Ascending aorta (tissue), 2 donors: ENCODE data around the gene NDUFS3. TPM values are rescaled to one million over a fixed set of nuclear protein-coding genes. Genes with fewer than 3 reads are reported as not detected.
"Not testable (repeated sequence)": the region's sequence is repeated elsewhere in the genome, so short reads cannot be mapped to it uniquely, and the experiment has no call there.

Source experiments
- DNase-seq, 2 donors: peaks; one replicate each; pipeline ENCODE4 v3.0.0-alpha.2; 2019; ENCODE audit warnings: low spot score in 2 of 2
- H3K27ac ChIP-seq, 2 donors: fragments of 200-600 bp; sonication (generic); one replicate each; pipeline ENCODE4 v1.5.1; 2016 to 2017; ENCODE audit warnings: mild to moderate bottlenecking in 1 of 2
- H3K27me3 ChIP-seq: fragments of 200-600 bp; sonication (generic); one replicate; pipeline ENCODE4 v1.5.1; 2017
- H3K36me3 ChIP-seq, 2 donors: fragments of 200-600 bp; sonication (generic); one replicate each; pipeline ENCODE4 v1.5.1; 2016
- H3K4me1 ChIP-seq, 2 donors: fragments of 200-600 bp; sonication (generic); one replicate each; pipeline ENCODE4 v1.5.1; 2016 to 2017; ENCODE audit warnings: mild to moderate bottlenecking in 1 of 2
- H3K4me3 ChIP-seq, 2 donors: fragments of 200-600 bp; sonication (generic); one replicate each; pipeline ENCODE4 v1.5.1; 2016 to 2017; ENCODE audit warnings: mild to moderate bottlenecking in 1 of 2
- H3K9me3 ChIP-seq, 2 donors: fragments of 200-600 bp; sonication (generic); one replicate each; pipeline ENCODE4 v1.5.1; 2016
- intact Hi-C: fragments of 100-400 bp; cut with DNase I; formaldehyde crosslinking; loops from one replicate; pipeline ENCODE4 v1.15.1; 2023
- total RNA-seq: library from RNA; depleted of rRNA; stranded (reverse); fragments of >200 nt; gene quantifications from one replicate; pipeline ENCODE4 v1.1.0, GENCODE V29; 2016
- TF ChIP-seq, protein P1 (sequence below), 3 experiments: fragments of 200-600 bp in 2 of 3; fragments of 450-650 bp in 1 of 3; sonication (generic) in 2 of 3; IDR thresholded peaks; one replicate each; pipeline ENCODE4 v1.5.1; 2016 to 2019; ENCODE audit warnings: antibody characterized with exemption in 3 of 3, mild to moderate bottlenecking in 1 of 3, moderate library complexity in 1 of 3

The NDUFS3 gene
- total RNA-seq, result 19.9 TPM

DNA sequence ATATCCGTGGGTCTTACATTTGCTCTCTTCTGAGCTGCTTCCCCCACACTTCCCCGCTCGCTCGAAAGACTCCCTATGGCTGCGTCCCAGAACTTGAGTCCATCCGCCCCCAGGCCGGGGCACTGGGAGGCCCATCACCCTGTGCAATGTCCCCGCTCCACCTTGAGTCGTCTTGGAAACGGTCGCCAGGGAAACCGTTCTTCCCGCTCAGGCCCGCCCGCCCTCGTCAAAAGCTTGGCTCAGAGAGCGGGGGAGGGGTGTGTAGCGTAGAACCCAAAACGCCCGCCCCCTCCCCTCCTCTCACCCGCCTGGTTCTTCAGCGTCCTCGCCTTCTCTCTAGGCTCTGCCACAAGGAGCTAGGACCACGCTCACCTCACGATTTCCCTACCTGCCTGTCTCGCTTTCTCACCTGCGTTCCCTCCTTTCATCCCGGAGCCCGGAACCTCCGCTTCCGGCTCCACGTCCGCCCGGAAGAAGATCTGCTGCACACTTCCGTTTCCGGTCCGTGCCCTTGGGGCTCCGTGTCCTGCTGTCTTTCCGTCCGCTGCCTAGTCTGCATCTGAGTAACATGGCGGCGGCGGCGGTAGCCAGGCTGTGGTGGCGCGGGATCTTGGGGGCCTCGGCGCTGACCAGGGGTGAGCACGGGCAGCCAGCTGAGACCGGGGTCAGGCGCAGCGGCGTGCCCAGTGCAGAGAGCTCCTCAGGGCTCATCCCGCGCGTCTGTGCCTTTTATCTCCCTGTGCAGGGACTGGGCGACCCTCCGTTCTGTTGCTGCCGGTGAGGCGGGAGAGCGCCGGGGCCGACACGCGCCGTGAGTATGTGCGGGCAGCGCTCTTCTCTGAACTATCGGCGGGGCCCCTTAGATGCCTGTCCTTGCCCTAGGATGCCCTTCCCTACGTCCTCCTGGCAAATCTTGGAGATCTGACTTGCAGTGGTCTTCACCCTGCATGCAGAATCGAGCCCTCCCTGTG, at the start of gene NDUFS3, which contains the start of gene KBTBD4:
Gene NDUFS3 (plus strand): TSS at position 551 of the 971 bp plus-strand sequence. CDS start 18 bp downstream, at position 569.
Gene KBTBD4 (minus strand): TSS at position 447 of the 971 bp plus-strand sequence. CDS start 19 bp downstream, at position 428.
- no peaks in the 10 kb centered on the region for H3K9me3 ChIP-seq
- TF ChIP-seq, protein P1, sequence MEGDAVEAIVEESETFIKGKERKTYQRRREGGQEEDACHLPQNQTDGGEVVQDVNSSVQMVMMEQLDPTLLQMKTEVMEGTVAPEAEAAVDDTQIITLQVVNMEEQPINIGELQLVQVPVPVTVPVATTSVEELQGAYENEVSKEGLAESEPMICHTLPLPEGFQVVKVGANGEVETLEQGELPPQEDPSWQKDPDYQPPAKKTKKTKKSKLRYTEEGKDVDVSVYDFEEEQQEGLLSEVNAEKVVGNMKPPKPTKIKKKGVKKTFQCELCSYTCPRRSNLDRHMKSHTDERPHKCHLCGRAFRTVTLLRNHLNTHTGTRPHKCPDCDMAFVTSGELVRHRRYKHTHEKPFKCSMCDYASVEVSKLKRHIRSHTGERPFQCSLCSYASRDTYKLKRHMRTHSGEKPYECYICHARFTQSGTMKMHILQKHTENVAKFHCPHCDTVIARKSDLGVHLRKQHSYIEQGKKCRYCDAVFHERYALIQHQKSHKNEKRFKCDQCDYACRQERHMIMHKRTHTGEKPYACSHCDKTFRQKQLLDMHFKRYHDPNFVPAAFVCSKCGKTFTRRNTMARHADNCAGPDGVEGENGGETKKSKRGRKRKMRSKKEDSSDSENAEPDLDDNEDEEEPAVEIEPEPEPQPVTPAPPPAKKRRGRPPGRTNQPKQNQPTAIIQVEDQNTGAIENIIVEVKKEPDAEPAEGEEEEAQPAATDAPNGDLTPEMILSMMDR (IDR thresholded peaks at IDR 0.05), result no peak
- H3K27me3 ChIP-seq, result no peaks in the 10 kb centered on the region
- H3K4me3 ChIP-seq, result peak within 1 kb of the TSS; percentile 74 to 93
- intact Hi-C loops, result loop anchor here (2.0 to 5.0 kb wide), 4 partner anchors 26 to 188 kb away; partner anchors contain the start of genes CELF1, FNBP4, MTCH2 and SLC39A13
- peaks cover 44 to 51% of the 10 kb centered on the region in 2 donors for H3K36me3 ChIP-seq
- H3K27ac ChIP-seq, result peak within 1 kb of the TSS; percentile 75 to 83
- H3K4me1 ChIP-seq, result peaks cover 14 to 15% of the 10 kb centered on the region in 2 donors
- DNase-seq, result peak; percentile 57 to 92

GRCh38 chr11:47529951-47530350, 48.9 kb upstream of the NDUFS3 start:
- TF ChIP-seq, protein P1 (IDR thresholded peaks at IDR 0.05), result no peak

GRCh38 chr11:47530721-47531120, 48.2 kb upstream of the NDUFS3 start:
- H3K4me3 ChIP-seq, DNase-seq, H3K36me3 ChIP-seq, H3K27me3 ChIP-seq, intact Hi-C loops, H3K9me3 ChIP-seq: not testable (repeated sequence)
- peaks cover 12 to 34% of the 10 kb centered on the region in 2 donors for H3K4me1 ChIP-seq
- H3K27ac ChIP-seq, result peak overlapping the region in 1 of 2 donors; percentile 40

More at GRCh38 chr11:47529951-47530350, 48.9 kb upstream of the NDUFS3 start:
- no peaks in the 10 kb centered on the region for H3K27me3 ChIP-seq
- peaks cover 16 to 40% of the 10 kb centered on the region in 2 donors for H3K4me1 ChIP-seq
- intact Hi-C loops, result no loop called here
- no peak overlapping the region for H3K27ac ChIP-seq
- no peak overlapping the region for H3K4me3 ChIP-seq
- no peaks in the 10 kb centered on the region for H3K36me3 ChIP-seq
- no peaks in the 10 kb centered on the region for H3K9me3 ChIP-seq
- no peak for DNase-seq

DNA sequence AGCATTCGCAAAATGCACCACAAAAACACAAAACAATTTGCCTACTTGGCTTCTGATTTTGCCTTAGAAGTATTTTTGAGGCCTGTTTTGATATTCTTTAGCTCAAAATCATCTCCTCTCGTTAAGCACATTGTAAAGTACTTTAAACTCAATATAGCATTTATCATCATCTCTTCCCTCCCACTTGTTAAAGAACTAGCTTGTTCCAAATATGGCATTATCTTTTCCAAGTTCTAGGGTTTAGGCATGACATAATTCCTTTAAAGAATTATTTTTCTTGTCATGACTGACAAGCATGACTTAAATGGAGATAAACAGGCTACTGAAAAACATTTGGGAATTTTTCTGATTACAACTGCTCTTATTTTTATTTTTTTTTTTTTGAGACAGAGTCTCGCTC, 47.2 kb upstream of the NDUFS3 start:
- no peak for DNase-seq
- no peaks in the 10 kb centered on the region for H3K36me3 ChIP-seq
- intact Hi-C loops, result loop anchor here (2.0 kb wide), 1 partner anchor 21 kb away; the partner anchor contains the start of gene CELF1
- H3K4me1 ChIP-seq, result peaks cover 12 to 43% of the 10 kb centered on the region in 2 donors
- H3K4me3 ChIP-seq, result no peak overlapping the region
- TF ChIP-seq, protein P1 (IDR thresholded peaks at IDR 0.05), result no peak
- no peaks in the 10 kb centered on the region for H3K9me3 ChIP-seq
- no peaks in the 10 kb centered on the region for H3K27me3 ChIP-seq
- H3K27ac ChIP-seq, result peak overlapping the region in 1 of 2 donors; percentile 64

DNA sequence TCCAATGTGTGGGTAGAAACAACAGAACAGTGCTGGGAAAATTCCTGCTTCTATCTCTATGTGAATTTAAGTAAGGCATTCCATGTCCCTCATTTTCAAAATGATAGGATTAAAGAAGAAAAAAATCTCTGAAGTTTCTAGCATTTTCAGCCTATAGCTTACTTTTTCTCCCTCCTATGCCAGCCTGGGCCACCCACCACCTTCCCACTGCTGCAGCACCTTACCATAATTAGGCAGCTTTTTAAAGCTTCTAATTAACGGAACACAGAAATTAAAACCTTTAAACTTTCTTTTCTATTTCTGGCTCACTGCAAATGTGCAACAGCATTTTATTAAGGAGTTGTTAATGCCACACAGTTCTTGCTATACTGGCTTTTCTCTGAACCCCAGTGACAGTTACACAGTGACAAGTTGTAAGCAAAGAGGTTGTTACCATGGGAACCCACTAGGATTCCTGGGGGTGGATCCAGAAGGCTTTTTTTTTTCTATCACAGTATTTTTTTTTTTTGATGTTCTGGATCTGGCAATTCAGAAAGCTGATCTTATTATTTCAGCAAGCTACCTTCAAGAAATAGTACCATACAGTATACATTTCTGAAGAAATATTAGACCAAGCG, 46.2 kb upstream of the NDUFS3 start:
- Histone ChIP-seq H3K4me3 (no peak overlapping the region), H3K27me3 (no peaks in the 10 kb centered on the region), H3K36me3 (no peaks in the 10 kb centered on the region), H3K9me3 (no peaks in the 10 kb centered on the region), H3K4me1 (peaks cover 12 to 44% of the 10 kb centered on the region in 2 donors), H3K27ac (peak overlapping the region; percentile 22 to 64)
- TF ChIP-seq, protein P1 (IDR thresholded peaks at IDR 0.05), result no peak
- DNase-seq, result no peak
- intact Hi-C loops, result loop anchor here (2.0 kb wide), 1 partner anchor 20 kb away; the partner anchor contains the start of gene CELF1
